22Rv1 (cell line): ENCODE data around the gene PACSIN1.

Source experiments
- CTCF ChIP-seq: fragments of 450-650 bp; IDR thresholded peaks from 2 replicates; pipeline ENCODE4 v1.5.1; 2017; ENCODE audit warnings: mild to moderate bottlenecking
- ZFX ChIP-seq: fragments of 450-650 bp; IDR thresholded peaks from 2 replicates; pipeline ENCODE4 v1.6.1; 2017; ENCODE audit warnings: antibody characterized with exemption, borderline replicate concordance

GRCh38 chr6:34457382-34457741 is 8.5 kb upstream of the PACSIN1 start:
- TF ChIP-seq CTCF: no peak
- TF ChIP-seq ZFX: no peak
